CD4-positive, alpha-beta T cell treated with Interleukin-1 beta for 1 hour (primary cell): ENCODE data around the gene MARCHF10.
"Not testable (repeated sequence)": the region's sequence is repeated elsewhere in the genome, so short reads cannot be mapped to it uniquely, and the experiment has no call there.

Source experiments
- DNase-seq, 2 donors: peaks; one replicate each; pipeline ENCODE4 v3.0.0-alpha.2; 2020 to 2022

The MARCHF10 gene

GRCh38 chr17:62785983-62786382 lies 22.1 kb downstream of the MARCHF10 start:
- not testable (repeated sequence) for DNase-seq

- DNase-seq: no peak
Observed at GRCh38 chr17:62782730-62783270, 25.3 kb downstream of the MARCHF10 start.

- no peak for DNase-seq
Observed at GRCh38 chr17:62781831-62782251, 26.3 kb downstream of the MARCHF10 start.

GRCh38 chr17:62781356-62781755 lies 26.8 kb downstream of the MARCHF10 start:
- no peak for DNase-seq

GRCh38 chr17:62780951-62781350 lies 27.2 kb downstream of the MARCHF10 start:
- DNase-seq: no peak

GRCh38 chr17:62780269-62780668 lies 27.8 kb downstream of the MARCHF10 start:
- no peak for DNase-seq

- no peak for DNase-seq
Observed at GRCh38 chr17:62778990-62779681, 29.0 kb downstream of the MARCHF10 start.

- no peak for DNase-seq
Observed at GRCh38 chr17:62775876-62776275, 32.2 kb downstream of the MARCHF10 start.

GRCh38 chr17:62774338-62774737 lies 33.8 kb downstream of the MARCHF10 start:
- no peak for DNase-seq

GRCh38 chr17:62767997-62768396 lies 40.1 kb downstream of the MARCHF10 start:
- DNase-seq: no peak

GRCh38 chr17:62765351-62765750 lies 42.8 kb downstream of the MARCHF10 start:
- DNase-seq: no peak

- no peak for DNase-seq
Observed at GRCh38 chr17:62763891-62764600, 44.1 kb downstream of the MARCHF10 start.

GRCh38 chr17:62761884-62762283 lies 46.2 kb downstream of the MARCHF10 start:
- no peak for DNase-seq

GRCh38 chr17:62760945-62761267 lies 47.2 kb downstream of the MARCHF10 start:
- no peak for DNase-seq

- DNase-seq: no peak
Observed at GRCh38 chr17:62760059-62760944, 47.8 kb downstream of the MARCHF10 start.

- DNase-seq: no peak
Observed at GRCh38 chr17:62757500-62757951, 50.6 kb downstream of the MARCHF10 start.

GRCh38 chr17:62756198-62756597 lies 51.9 kb downstream of the MARCHF10 start:
- no peak for DNase-seq

- DNase-seq: no peak
Observed at GRCh38 chr17:62755141-62755851, 52.8 kb downstream of the MARCHF10 start.

GRCh38 chr17:62754631-62755030 lies 53.5 kb downstream of the MARCHF10 start:
- DNase-seq: no peak

- DNase-seq: no peak
Observed at GRCh38 chr17:62753562-62753961, 54.6 kb downstream of the MARCHF10 start.

GRCh38 chr17:62751060-62751691 lies 56.9 kb downstream of the MARCHF10 start:
- no peak for DNase-seq

- DNase-seq: no peak
Observed at GRCh38 chr17:62750631-62751051, 57.5 kb downstream of the MARCHF10 start.
